Dedifferentiated amniotic fluid mesenchymal stem cell (primary cell): Measurements from ENCODE around the gene BCAP29.
"Not testable (repeated sequence)": the region's sequence is repeated elsewhere in the genome, so short reads cannot be mapped to it uniquely, and the experiment has no call there.

Source experiments
- DNase-seq: peaks from one replicate; pipeline ENCODE4 v3.0.0-alpha.2; 2016; ENCODE audit errors: extremely low spot score

Gene BCAP29

GRCh38 chr7:107579885-107580715 is at the start of gene BCAP29:
Gene BCAP29, plus strand, starts transcription at chr7:107580246. Its CDS starts 527 bp downstream, at chr7:107580773.
- peak; percentile 22 for DNase-seq

- no peak for DNase-seq
Observed at GRCh38 chr7:107530751-107531150, 49.3 kb upstream of the BCAP29 start.

DNA sequence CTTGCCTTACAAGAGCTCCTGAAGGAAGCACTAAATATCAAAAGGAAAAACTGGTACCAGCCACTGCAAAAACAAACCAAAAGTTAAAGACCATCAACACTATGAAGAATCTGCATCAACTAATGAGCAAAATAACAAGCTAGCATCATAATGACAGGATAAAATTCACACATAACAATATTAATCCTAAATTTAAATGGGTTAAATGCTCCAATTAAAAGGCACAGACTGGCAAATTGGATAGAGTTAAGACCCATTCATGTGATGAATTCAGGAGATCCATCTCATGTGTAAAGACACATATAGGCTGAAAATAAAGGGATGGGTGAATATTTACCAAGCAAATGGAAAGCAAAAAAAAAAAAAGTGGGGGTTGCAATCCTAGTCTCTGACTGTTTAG is 45.9 kb upstream of the BCAP29 start:
- DNase-seq: no peak

DNA sequence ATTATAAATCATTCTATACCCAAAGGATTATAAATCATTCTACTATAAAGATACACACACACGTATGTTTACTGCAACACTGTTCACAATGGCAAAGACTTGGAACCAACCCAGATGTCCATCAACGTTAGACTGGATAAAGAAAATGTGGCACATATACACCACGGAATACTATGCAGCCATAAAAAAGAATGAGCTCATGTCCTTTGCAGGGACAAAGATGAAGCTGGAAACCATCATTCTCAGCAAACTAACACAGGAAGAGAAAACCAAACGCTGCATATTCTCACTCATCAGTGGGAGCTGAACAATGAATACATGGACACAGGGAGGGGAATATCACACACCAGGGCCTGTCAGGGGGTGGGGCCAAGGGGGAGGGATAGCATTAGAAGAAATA is 42.8 kb upstream of the BCAP29 start:
- not testable (repeated sequence) for DNase-seq

GRCh38 chr7:107538001-107538400 is 42.0 kb upstream of the BCAP29 start:
- DNase-seq: no peak

- DNase-seq: no peak
Observed at GRCh38 chr7:107543338-107543993, 36.6 kb upstream of the BCAP29 start.

GRCh38 chr7:107544848-107545591 is 35.0 kb upstream of the BCAP29 start:
- DNase-seq: no peak

DNA sequence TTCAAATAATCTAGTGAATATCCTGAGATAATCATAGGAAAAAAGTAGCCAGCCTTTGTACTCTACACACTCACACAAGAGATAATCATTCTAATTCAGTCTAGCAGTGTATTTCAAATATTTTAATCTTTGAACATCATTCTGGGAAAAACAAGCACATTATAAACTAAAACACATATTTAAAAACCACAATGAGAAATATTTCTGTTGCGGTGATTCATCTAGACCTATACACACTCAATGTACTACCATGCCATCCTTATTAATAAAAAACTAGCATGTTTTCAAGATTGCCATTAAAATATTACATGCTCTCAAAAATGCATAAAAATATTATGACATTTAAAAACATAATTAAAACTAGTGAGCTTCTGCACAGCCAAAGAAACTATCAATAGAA is 28.1 kb upstream of the BCAP29 start:
- no peak for DNase-seq

DNA sequence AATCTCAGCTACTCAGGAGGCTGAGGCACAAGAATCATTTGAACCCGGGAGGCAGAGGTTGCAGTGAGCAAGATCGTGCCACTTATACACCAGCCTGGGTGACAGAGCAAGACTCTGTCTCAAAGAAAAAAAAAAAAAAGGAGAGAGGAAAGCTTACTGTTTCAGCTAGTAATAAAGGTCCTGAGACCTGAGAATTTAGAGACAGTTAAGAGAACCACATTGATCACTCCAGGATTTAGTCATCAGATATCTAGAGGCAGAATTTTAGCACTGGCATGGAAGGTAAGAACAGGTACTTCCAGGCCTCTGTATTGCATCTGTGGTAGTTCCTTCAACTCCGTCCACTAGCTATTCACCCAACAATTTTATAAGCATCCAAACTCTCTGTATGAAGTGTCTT is 24.2 kb upstream of the BCAP29 start:
- no peak for DNase-seq

DNA sequence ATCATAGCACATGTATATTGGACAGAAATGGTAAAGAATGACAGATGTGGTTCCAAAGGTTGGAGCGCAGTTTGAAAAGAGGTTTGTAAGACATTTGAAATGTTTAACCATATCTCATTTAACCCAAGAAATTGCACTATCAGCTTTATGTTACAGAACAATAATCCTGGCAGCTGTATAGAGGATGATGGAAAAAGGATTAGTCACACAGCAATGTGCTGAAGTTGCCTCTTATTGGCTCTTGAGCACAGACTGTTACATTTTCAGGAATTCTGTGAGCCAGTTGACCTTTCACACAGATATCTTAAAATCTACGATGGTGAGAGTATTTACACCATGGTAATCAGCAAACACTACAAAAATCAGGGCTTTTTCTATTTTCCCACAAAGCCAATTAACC is 20.2 kb upstream of the BCAP29 start:
- peak; percentile 32 for DNase-seq

GRCh38 chr7:107560898-107561516 is 19.0 kb upstream of the BCAP29 start:
- no peak for DNase-seq

- DNase-seq: no peak
Observed at GRCh38 chr7:107563081-107563774, 16.8 kb upstream of the BCAP29 start.

- peak; percentile 46 for DNase-seq
Observed at GRCh38 chr7:107563775-107564552, 16.1 kb upstream of the BCAP29 start, which contains the start of the genes COG5 and DUS4L. Gene COG5, minus strand, starts transcription at chr7:107563920. Its CDS starts 24 bp downstream, at chr7:107563896. Gene DUS4L, plus strand, starts transcription at chr7:107563971. Its CDS starts 3,100 bp downstream, at chr7:107567071.

GRCh38 chr7:107564553-107565298 is 15.3 kb upstream of the BCAP29 start:
- DNase-seq: peak; percentile 51

DNA sequence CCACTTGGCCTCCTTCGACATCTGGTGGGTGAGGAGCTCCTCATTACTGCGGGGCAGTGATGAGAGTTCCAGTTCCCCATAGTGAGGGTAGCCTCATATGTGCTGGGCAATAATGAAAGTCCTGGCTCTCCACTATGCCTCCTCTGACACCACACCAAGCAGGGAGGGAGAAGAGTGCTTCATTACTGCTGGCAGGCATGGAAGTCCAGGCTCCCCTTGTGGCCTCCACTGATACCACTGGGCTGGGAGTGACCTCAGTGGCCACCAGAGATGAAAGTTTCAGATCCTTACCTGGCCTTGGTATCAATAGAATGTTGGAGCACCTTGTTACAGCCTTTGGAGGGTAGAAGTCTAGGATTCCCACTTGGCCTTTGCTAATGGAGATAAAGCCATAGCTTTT is 9.7 kb upstream of the BCAP29 start:
- DNase-seq: no peak

DNA sequence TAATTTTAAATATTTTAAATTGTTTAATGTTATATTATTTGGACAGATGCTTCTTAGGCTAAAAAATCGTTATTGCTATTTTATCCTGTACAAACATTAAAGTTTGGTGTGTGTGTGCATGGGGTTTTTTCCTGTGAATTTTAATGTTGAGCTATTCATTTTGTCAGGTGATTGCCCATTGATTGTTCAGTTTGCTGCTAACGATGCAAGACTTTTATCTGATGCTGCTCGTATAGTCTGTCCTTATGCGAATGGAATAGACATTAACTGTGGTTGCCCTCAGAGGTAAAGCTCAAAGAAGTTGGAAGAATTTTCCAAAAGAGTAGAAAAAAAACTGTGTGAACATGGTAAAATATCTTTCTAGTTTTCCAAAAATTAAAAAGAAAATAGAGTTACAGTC is 6.5 kb upstream of the BCAP29 start:
- DNase-seq: no peak

GRCh38 chr7:107579554-107579884 is 527 bp upstream of the BCAP29 start:
- no peak for DNase-seq

- no peak for DNase-seq
Observed at GRCh38 chr7:107580716-107581383, 804 bp downstream of the BCAP29 start.

DNA sequence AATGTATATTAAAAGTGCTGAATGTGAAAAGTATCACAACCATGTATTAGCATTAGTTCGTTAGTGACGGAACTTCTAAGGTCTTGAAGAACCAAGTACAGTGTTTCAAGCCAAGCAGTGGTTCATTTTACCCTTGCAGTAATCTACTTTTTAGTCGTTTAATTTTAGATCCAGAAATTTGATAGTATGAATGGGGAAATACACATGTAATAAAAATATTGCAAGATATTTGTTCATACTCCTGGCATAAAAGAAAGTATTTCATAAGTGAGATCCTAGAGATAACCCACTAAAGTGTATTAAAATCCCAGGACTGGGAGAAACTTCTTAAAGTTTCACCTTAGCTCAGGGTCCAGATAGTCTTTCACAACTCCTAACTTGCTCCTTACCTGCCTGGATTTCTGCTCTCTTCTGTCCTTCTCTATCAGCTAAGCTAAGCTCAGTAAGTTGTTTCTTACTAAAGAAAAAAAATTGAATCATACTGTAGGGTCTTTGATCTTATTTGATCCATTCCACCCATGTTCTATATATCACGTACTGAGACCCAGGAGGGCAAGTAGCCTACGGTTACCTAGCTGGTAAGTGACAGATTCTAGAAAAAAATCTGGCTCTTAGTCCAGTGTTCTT is 1.5 kb downstream of the BCAP29 start:
- peak; percentile 18 for DNase-seq
